Liver (tissue), 9 donors: ENCODE data around the gene RNF5. TPM values are rescaled to one million over a fixed set of nuclear protein-coding genes. Genes with fewer than 3 reads are reported as not detected.

Source experiments
- DNase-seq: peaks from one replicate; pipeline ENCODE4 v3.0.0-alpha.2; 2017; ENCODE audit warnings: low spot score
- H3K27ac ChIP-seq, 2 donors: one replicate each; pipeline ENCODE4 v1.7.0; 2013; ENCODE audit warnings: inconsistent platforms in 2 of 2, low read length in 2 of 2, control low read depth in 1 of 2, low read depth in 1 of 2, mild to moderate bottlenecking in 1 of 2
- H3K27me3 ChIP-seq, 4 donors: one replicate each; pipeline versions ENCODE4 v1.6.1 to v1.7.0; 2013; ENCODE audit warnings: low read length in 3 of 4, inconsistent platforms in 1 of 4, mild to moderate bottlenecking in 1 of 4, moderate library complexity in 1 of 4; ENCODE audit not compliant: control insufficient read depth in 4 of 4, insufficient read depth in 4 of 4
- H3K36me3 ChIP-seq, 4 donors: one replicate each; pipeline versions ENCODE4 v1.6.1 to v1.7.0; 2013; ENCODE audit warnings: low read length in 3 of 4, mild to moderate bottlenecking in 3 of 4, low read depth in 1 of 4, moderate library complexity in 1 of 4; ENCODE audit not compliant: control insufficient read depth in 4 of 4, insufficient read depth in 3 of 4
- H3K4me1 ChIP-seq, 4 donors: one replicate each; pipeline versions ENCODE4 v1.6.1 to v1.7.0; 2013; ENCODE audit warnings: low read length in 3 of 4, mild to moderate bottlenecking in 3 of 4, moderate library complexity in 1 of 4; ENCODE audit not compliant: control insufficient read depth in 4 of 4, insufficient read depth in 4 of 4
- H3K4me3 ChIP-seq, 3 donors: one replicate each; pipeline versions ENCODE4 v1.6.1 to v1.7.0; 2013; ENCODE audit warnings: low read length in 3 of 3, control low read depth in 1 of 3, low read depth in 1 of 3, mild to moderate bottlenecking in 1 of 3
- H3K9ac ChIP-seq, 2 donors: one replicate each; pipeline ENCODE4 v1.7.0; 2013; ENCODE audit warnings: low read length in 2 of 2, mild to moderate bottlenecking in 2 of 2, moderate library complexity in 2 of 2, control low read depth in 1 of 2, low read depth in 1 of 2
- H3K9me3 ChIP-seq, 4 donors: one replicate each; pipeline versions ENCODE4 v1.6.1 to v1.7.0; 2013; ENCODE audit warnings: low read length in 3 of 4; ENCODE audit not compliant: control insufficient read depth in 4 of 4
- EGR1 ChIP-seq, 2 donors: IDR thresholded peaks; 2 replicates each; pipeline ENCODE4 v1.6.1; 2016 to 2018; ENCODE audit warnings: antibody characterized with exemption in 2 of 2, low read depth in 2 of 2
- FOXA1 ChIP-seq: IDR thresholded peaks from 2 replicates; pipeline ENCODE4 v1.6.1; 2016; ENCODE audit warnings: antibody characterized with exemption
- GABPA ChIP-seq, 2 donors: IDR thresholded peaks in 1 of 2; conservative IDR thresholded peaks in 1 of 2; 2 replicates each; pipeline ENCODE4 v1.6.1; 2016; ENCODE audit warnings: antibody characterized with exemption in 2 of 2, mild to moderate bottlenecking in 1 of 2, moderate library complexity in 1 of 2
- HNF4A ChIP-seq, 2 donors: conservative IDR thresholded peaks; 2 replicates each; pipeline ENCODE4 v1.6.1; 2016; ENCODE audit warnings: antibody characterized with exemption in 2 of 2, mild to moderate bottlenecking in 2 of 2
- HNF4G ChIP-seq: IDR thresholded peaks from 2 replicates; pipeline ENCODE4 v1.6.1; 2016; ENCODE audit warnings: antibody characterized with exemption
- JUND ChIP-seq, 2 donors: IDR thresholded peaks; 2 replicates each; pipeline ENCODE4 v1.6.1; 2016; ENCODE audit warnings: antibody characterized with exemption in 2 of 2
- MAX ChIP-seq: IDR thresholded peaks from 2 replicates; pipeline ENCODE4 v1.6.1; 2016; ENCODE audit warnings: antibody characterized with exemption
- NR2F2 ChIP-seq: IDR thresholded peaks from 2 replicates; pipeline ENCODE4 v1.6.1; 2016; ENCODE audit warnings: antibody characterized with exemption
- RAD21 ChIP-seq, 2 donors: IDR thresholded peaks; 2 replicates each; pipeline ENCODE4 v1.6.1; 2016; ENCODE audit warnings: antibody characterized with exemption in 2 of 2, mild to moderate bottlenecking in 2 of 2
- REST ChIP-seq: IDR thresholded peaks from 2 replicates; pipeline ENCODE4 v1.6.1; 2016; ENCODE audit warnings: antibody characterized with exemption, mild to moderate bottlenecking
- RXRA ChIP-seq, 2 donors: IDR thresholded peaks; 2 replicates each; pipeline ENCODE4 v1.6.1; 2017 to 2018; ENCODE audit warnings: antibody characterized with exemption in 2 of 2, mild to moderate bottlenecking in 1 of 2
- SP1 ChIP-seq: IDR thresholded peaks from 2 replicates; pipeline ENCODE4 v1.6.1; 2018; ENCODE audit warnings: antibody characterized with exemption, mild to moderate bottlenecking
- TAF1 ChIP-seq: conservative IDR thresholded peaks from 2 replicates; pipeline ENCODE4 v1.6.1; 2016; ENCODE audit warnings: antibody characterized with exemption, mild to moderate bottlenecking
- YY1 ChIP-seq: IDR thresholded peaks from 2 replicates; pipeline ENCODE4 v1.6.1; 2016; ENCODE audit warnings: antibody characterized with exemption, mild to moderate bottlenecking
- ZBTB33 ChIP-seq: IDR thresholded peaks from 2 replicates; pipeline ENCODE4 v1.6.1; 2016; ENCODE audit warnings: antibody characterized with exemption
- WGBS: extraction: QIAGEN DNeasy Blood & Tissue Kit; methylation state at CpG from one replicate; pipeline ENCODE4 v1.1.7; 2013; 5-methylcytosine and 5-hydroxymethylcytosine counted together
- polyA plus RNA-seq, 2 donors: library from polyadenylated mRNA; stranded (reverse) in 1 of 2; unstranded in 1 of 2; fragments of 200-250 nt in 1 of 2; fragments of >200 nt in 1 of 2; fragmentation: Nextera tagmentation in 1 of 2; extraction: Ambion mirVana in 1 of 2; gene quantifications; one replicate each; pipeline versions ENCODE4 v1.2.1 to v1.2.3, GENCODE V29; 2013 to 2015
- total RNA-seq, 2 donors: library from RNA; depleted of rRNA; stranded (reverse); fragments of >200 nt; gene quantifications; one replicate each; pipeline ENCODE4 v1.2.3, GENCODE V29; 2014
- TF ChIP-seq, protein P1 (sequence below): IDR thresholded peaks from 2 replicates; pipeline ENCODE4 v1.6.1; 2016; ENCODE audit warnings: antibody characterized with exemption
- donor health status: healthy.
- donor health status: healthy.
- donor health status: healthy.
- donor health status: healthy.
- donor health status: healthy.

RNF5 gene
- total and polyA plus RNA-seq, 4 donors = 51.5 to 85.9 (median 61.0) TPM

GRCh38 chr6:32174416-32174815 lies 3.8 kb upstream of the RNF5 start (continued):
- TF ChIP-seq MAX (no peak), NR2F2 (no peak), RAD21 (IDR thresholded peaks at IDR 0.05) (no peak), ZBTB33 (no peak), JUND (IDR thresholded peaks at IDR 0.05) (no peak)
- TF ChIP-seq, protein P1, sequence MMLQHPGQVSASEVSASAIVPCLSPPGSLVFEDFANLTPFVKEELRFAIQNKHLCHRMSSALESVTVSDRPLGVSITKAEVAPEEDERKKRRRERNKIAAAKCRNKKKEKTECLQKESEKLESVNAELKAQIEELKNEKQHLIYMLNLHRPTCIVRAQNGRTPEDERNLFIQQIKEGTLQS = no peak

DNA sequence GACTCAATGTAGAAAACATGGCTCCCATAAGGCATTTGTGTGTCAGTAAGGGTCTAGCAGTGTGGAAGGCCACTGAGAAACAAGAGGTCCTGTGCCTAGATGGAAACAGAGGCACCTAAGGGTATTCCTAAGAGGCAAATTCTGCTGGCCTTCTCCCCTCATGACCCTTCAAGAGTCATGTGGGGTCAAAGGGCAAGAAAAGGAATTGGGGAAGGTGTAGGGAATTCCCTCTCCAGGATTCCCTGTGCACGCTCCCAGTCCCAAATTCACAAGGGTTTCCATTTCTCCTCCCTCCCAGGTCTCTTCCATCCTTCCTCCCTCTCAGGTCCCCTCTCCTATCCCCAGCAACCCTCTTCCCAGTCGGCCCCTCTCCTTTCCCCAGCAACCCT lies 2.9 kb upstream of the RNF5 start:
- DNase-seq = no peak
- Histone ChIP-seq H3K36me3 (peaks cover 0 to 12% (median 3%) of the 10 kb centered on the region in 4 donors), H3K9me3 (no peaks in the 10 kb centered on the region), H3K27me3 (no peaks in the 10 kb centered on the region), H3K27ac (peak overlapping the region; percentile 84 to 96), H3K9ac (peak overlapping the region; percentile 86 to 97), H3K4me3 (peak overlapping the region; percentile 84 to 96 (median 86)), H3K4me1 (peaks cover 0 to 50% (median 42%) of the 10 kb centered on the region in 4 donors)
- no peak for TF ChIP-seq MAX
- TF ChIP-seq RAD21 (IDR thresholded peaks at IDR 0.05) = no peak
- no peak for TF ChIP-seq JUND (IDR thresholded peaks at IDR 0.05)
- TF ChIP-seq FOXA1 = no peak
- no peak for TF ChIP-seq HNF4G
- WGBS = 11% methylated on average over 2 of the region's 2 CpGs

GRCh38 chr6:32175711-32176475 lies 2.3 kb upstream of the RNF5 start, which contains the start of gene AGPAT1:
AGPAT1 (minus strand) TSS chr6:32176084; CDS start chr6:32171496, 4,588 bp downstream.
- WGBS = under 1% methylated on average over 27 of the region's 27 CpGs
- Histone ChIP-seq H3K4me1 (peaks cover 0 to 50% (median 42%) of the 10 kb centered on the region in 4 donors), H3K27me3 (no peaks in the 10 kb centered on the region), H3K9ac (peak within 1 kb of the TSS; percentile 86 to 97), H3K27ac (peak within 1 kb of the TSS; percentile 95 to 96), H3K4me3 (peak within 1 kb of the TSS; percentile 84 to 96 (median 86)), H3K36me3 (peaks cover 0 to 9% (median 2%) of the 10 kb centered on the region in 4 donors), H3K9me3 (no peaks in the 10 kb centered on the region)
- DNase-seq = peak; percentile 99
- TF ChIP-seq GABPA (IDR thresholded peaks at IDR 0.05 in 1 of 2, conservative IDR thresholded peaks at IDR 0.05 in 1 of 2) = peak; percentile 91 to 96
- TF ChIP-seq SP1 = peak; percentile 78
- TF ChIP-seq MAX = no peak
- peak; percentile 67 for TF ChIP-seq YY1
- TF ChIP-seq TAF1 = no peak
- TF ChIP-seq REST = peak; percentile 85
- TF ChIP-seq FOXA1 = peak; percentile 24
- TF ChIP-seq ZBTB33 = peak; percentile 6
- TF ChIP-seq RXRA (IDR thresholded peaks at IDR 0.05) = peak; percentile 56 to 66
- TF ChIP-seq, protein P1 = no peak
- peak in 1 of 2 donors; percentile 31 for TF ChIP-seq JUND (IDR thresholded peaks at IDR 0.05)
- TF ChIP-seq HNF4G = no peak
- TF ChIP-seq RAD21 (IDR thresholded peaks at IDR 0.05) = peak in 1 of 2 donors; percentile 36
- no peak for TF ChIP-seq EGR1 (IDR thresholded peaks at IDR 0.05; ENCODE audit: low read depth in 2 of 2)
- TF ChIP-seq NR2F2 = no peak
- peak; percentile 68 to 70 for TF ChIP-seq HNF4A (conservative IDR thresholded peaks at IDR 0.05)
